HepG2 (cell line): ENCODE results near the gene LIME1. TPM values are rescaled to one million over a fixed set of nuclear protein-coding genes. Genes with fewer than 3 reads are reported as not detected.

Source experiments
- ARID5B ChIP-seq: IDR thresholded peaks from 2 replicates; pipeline ENCODE4 v1.4.0; 2020; ENCODE audit warnings: mild to moderate bottlenecking, missing genetic modification reagents
- HHEX ChIP-seq: IDR thresholded peaks from 2 replicates; pipeline ENCODE4 v1.6.1; 2016; ENCODE audit warnings: control low read depth
- KLF9 ChIP-seq: IDR thresholded peaks from 2 replicates; pipeline ENCODE4 v1.6.1; 2016; ENCODE audit warnings: low read depth
- MNT ChIP-seq: fragments of 450-650 bp; IDR thresholded peaks from 2 replicates; pipeline ENCODE4 v1.6.1; 2016
- ONECUT2 ChIP-seq: sonication (generic); formaldehyde crosslinking; IDR thresholded peaks from 2 replicates; pipeline ENCODE4 v1.4.0; 2020; ENCODE audit warnings: missing genetic modification reagents
- RAD51 ChIP-seq: fragments of 450-650 bp; IDR thresholded peaks from 2 replicates; pipeline ENCODE4 v1.6.1; 2016; ENCODE audit warnings: borderline replicate concordance
- SMYD3 ChIP-seq: sonication (generic); formaldehyde crosslinking; IDR thresholded peaks from 2 replicates; pipeline ENCODE4 v1.8.1; 2023; ENCODE audit warnings: mild to moderate bottlenecking, missing genetic modification reagents
- SOX6 ChIP-seq, 2 experiments: fragments of 450-650 bp in 1 of 2; sonication (generic) in 1 of 2; formaldehyde crosslinking in 1 of 2; IDR thresholded peaks; 2 replicates each; pipeline versions ENCODE4 v1.4.0 to v1.6.1; 2017 to 2020; ENCODE audit warnings: antibody characterized with exemption in 1 of 2, mild to moderate bottlenecking in 1 of 2, missing genetic modification reagents in 1 of 2
- ZBTB43 ChIP-seq: sonication (generic); formaldehyde crosslinking; conservative IDR thresholded peaks from 2 replicates; pipeline ENCODE4 v1.4.0; 2020; ENCODE audit warnings: missing genetic modification reagents
- ZNF296 ChIP-seq: sonication (generic); formaldehyde crosslinking; conservative IDR thresholded peaks from 2 replicates; pipeline ENCODE4 v1.5.0; 2020; ENCODE audit warnings: mild to moderate bottlenecking, missing genetic modification reagents
- ZNF567 ChIP-seq: sonication (generic); formaldehyde crosslinking; IDR thresholded peaks from 2 replicates; pipeline ENCODE4 v1.8.1; 2023; ENCODE audit warnings: mild to moderate bottlenecking, missing genetic modification reagents, borderline replicate concordance
- ZSCAN29 ChIP-seq: sonication (generic); formaldehyde crosslinking; conservative IDR thresholded peaks from 2 replicates; pipeline ENCODE4 v1.4.0; 2020; ENCODE audit warnings: mild to moderate bottlenecking, missing genetic modification reagents
- ZSCAN30 ChIP-seq: sonication (generic); formaldehyde crosslinking; IDR thresholded peaks from 2 replicates; pipeline ENCODE4 v1.5.0; 2020; ENCODE audit warnings: mild to moderate bottlenecking, missing genetic modification reagents
- polyA plus RNA-seq, 8 experiments: library from polyadenylated mRNA; depleted of rRNA in 3 of 8; stranded (reverse) in 7 of 8; unstranded in 1 of 8; fragments of >200 nt; fragmentation: Illumina TruSeq in 4 of 8; extraction: Trizol in 4 of 8; gene quantifications; 2 replicates each; pipeline versions ENCODE4 v1.2.1 to v1.2.3, GENCODE V29; 2011 to 2016; ENCODE audit warnings: low read depth in 4 of 8, missing spikeins in 1 of 8, mixed read lengths in 1 of 8; ENCODE audit not compliant: insufficient read depth in 1 of 8
- total RNA-seq, 5 experiments: library from RNA; depleted of rRNA; stranded (reverse); fragments of >200 nt; fragmentation: Illumina TruSeq; extraction: Trizol; gene quantifications; 2 replicates each; pipeline ENCODE4 v1.2.3, GENCODE V29; 2016; ENCODE audit warnings: low read depth in 1 of 5
- TF ChIP-seq, protein P1 (sequence below): sonication (generic); formaldehyde crosslinking; IDR thresholded peaks from 2 replicates; pipeline ENCODE4 v1.5.0; 2020; ENCODE audit warnings: missing genetic modification reagents, mild to moderate bottlenecking, borderline replicate concordance
- TF ChIP-seq, protein P2 (sequence below): sonication (generic); formaldehyde crosslinking; IDR thresholded peaks from 2 replicates; pipeline ENCODE4 v1.5.0; 2020; ENCODE audit warnings: missing genetic modification reagents
- TF ChIP-seq, protein P3 (sequence below): sonication (generic); formaldehyde crosslinking; IDR thresholded peaks from 2 replicates; pipeline ENCODE4 v1.5.0; 2020; ENCODE audit warnings: missing genetic modification reagents

The LIME1 gene
- total and polyA plus RNA-seq, 2 of the 13 experiments (the other 11 are each of a cell fraction or from before 2014, with no cell fraction given) = 13.0 to 61.5 TPM

DNA sequence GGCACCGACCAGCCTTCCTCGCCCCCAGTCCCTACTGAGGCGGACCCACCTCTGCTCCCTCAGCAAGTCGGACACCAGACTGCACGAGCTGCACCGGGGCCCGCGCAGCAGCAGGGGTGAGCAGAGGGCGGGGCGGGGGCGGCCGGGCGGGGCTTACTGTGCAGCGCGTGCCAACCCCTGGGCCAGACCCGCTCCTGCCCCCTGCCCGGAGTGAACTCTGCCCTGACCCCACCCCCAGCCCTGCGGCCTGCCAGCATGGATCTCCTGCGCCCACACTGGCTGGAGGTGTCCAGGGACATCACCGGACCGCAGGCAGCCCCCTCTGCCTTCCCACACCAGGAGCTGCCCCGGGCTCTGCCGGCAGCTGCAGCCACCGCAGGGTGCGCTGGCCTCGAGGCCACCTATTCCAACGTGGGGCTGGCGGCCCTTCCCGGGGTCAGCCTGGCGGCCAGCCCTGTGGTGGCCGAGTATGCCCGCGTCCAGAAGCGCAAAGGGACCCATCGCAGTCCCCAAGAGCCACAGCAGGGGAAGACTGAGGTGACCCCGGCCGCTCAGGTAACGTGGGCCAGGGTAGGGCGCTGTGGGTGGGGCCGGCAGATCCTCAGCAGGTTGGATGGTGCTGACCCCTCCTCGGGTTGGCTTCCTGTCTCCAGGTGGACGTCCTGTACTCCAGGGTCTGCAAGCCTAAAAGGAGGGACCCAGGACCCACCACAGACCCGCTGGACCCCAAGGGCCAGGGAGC lies 1.7 kb downstream of the LIME1 start (continued):
- TF ChIP-seq ZBTB43 (no peak; the same call in 1 of the 2 replicates), ZSCAN30 (CRISPR knock-in tag) (0 out of 2 replicates have a peak, but pooled peaks have one; percentile 78), MNT (peak; percentile 26; the same call in 1 of the 2 replicates), SMYD3 (CRISPR knock-in tag) (0 out of 2 replicates have a peak, but pooled peaks have one; percentile 18), ONECUT2 (CRISPR knock-in tag) (peak; percentile 36; the same call in 1 of the 2 replicates), ZNF296 (CRISPR knock-in tag) (peak; percentile 39), ZSCAN29 (CRISPR knock-in tag) (peak; percentile 87), KLF9 (CRISPR knock-in tag) (no peak), RAD51 (no peak), HHEX (CRISPR knock-in tag) (peak; percentile 11; the same call in 1 of the 2 replicates), ZNF567 (peak; percentile 97; the same call in 1 of the 2 replicates), SOX6 (IDR thresholded peaks at IDR 0.05) (no peak), SOX6 (CRISPR knock-in tag; IDR thresholded peaks at IDR 0.05) (peak; percentile 56), ARID5B (CRISPR knock-in tag) (no peak; the same call in 1 of the 2 replicates)
- TF ChIP-seq, protein P1, sequence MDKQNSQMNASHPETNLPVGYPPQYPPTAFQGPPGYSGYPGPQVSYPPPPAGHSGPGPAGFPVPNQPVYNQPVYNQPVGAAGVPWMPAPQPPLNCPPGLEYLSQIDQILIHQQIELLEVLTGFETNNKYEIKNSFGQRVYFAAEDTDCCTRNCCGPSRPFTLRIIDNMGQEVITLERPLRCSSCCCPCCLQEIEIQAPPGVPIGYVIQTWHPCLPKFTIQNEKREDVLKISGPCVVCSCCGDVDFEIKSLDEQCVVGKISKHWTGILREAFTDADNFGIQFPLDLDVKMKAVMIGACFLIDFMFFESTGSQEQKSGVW (CRISPR knock-in tag) = 0 out of 2 replicates have a peak, but pooled peaks have one; percentile 70
- TF ChIP-seq, protein P2, sequence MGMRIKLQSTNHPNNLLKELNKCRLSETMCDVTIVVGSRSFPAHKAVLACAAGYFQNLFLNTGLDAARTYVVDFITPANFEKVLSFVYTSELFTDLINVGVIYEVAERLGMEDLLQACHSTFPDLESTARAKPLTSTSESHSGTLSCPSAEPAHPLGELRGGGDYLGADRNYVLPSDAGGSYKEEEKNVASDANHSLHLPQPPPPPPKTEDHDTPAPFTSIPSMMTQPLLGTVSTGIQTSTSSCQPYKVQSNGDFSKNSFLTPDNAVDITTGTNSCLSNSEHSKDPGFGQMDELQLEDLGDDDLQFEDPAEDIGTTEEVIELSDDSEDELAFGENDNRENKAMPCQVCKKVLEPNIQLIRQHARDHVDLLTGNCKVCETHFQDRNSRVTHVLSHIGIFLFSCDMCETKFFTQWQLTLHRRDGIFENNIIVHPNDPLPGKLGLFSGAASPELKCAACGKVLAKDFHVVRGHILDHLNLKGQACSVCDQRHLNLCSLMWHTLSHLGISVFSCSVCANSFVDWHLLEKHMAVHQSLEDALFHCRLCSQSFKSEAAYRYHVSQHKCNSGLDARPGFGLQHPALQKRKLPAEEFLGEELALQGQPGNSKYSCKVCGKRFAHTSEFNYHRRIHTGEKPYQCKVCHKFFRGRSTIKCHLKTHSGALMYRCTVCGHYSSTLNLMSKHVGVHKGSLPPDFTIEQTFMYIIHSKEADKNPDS (CRISPR knock-in tag) = peak; percentile 27; the same call in 1 of the 2 replicates
- TF ChIP-seq, protein P3, sequence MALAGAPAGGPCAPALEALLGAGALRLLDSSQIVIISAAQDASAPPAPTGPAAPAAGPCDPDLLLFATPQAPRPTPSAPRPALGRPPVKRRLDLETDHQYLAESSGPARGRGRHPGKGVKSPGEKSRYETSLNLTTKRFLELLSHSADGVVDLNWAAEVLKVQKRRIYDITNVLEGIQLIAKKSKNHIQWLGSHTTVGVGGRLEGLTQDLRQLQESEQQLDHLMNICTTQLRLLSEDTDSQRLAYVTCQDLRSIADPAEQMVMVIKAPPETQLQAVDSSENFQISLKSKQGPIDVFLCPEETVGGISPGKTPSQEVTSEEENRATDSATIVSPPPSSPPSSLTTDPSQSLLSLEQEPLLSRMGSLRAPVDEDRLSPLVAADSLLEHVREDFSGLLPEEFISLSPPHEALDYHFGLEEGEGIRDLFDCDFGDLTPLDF (CRISPR knock-in tag) = no peak; the same call in 1 of the 2 replicates
